SK-N-MC (cell line): Measurements from ENCODE around the gene RGS6.

Experiments
- DNase-seq: peaks from one replicate; pipeline ENCODE4 v3.0.0-alpha.2; 2011; ENCODE audit warnings: low read depth, low spot score
- H3K27ac ChIP-seq: fragments of 200-600 bp; sonication (generic); 2 replicates; pipeline ENCODE4 v1.5.1; 2016; ENCODE audit warnings: mixed run types
- H3K36me3 ChIP-seq: fragments of 200-600 bp; sonication (generic); 2 replicates; pipeline ENCODE4 v1.6.1; 2017; ENCODE audit warnings: antibody characterized with exemption, low read length, mixed read lengths; ENCODE audit not compliant: insufficient read depth
- H3K4me3 ChIP-seq: fragments of 200-600 bp; sonication (generic); 2 replicates; pipeline ENCODE4 v1.5.1; 2016
- H3K9ac ChIP-seq: fragments of 200-600 bp; sonication (generic); 2 replicates; pipeline ENCODE4 v1.8.0; 2017; ENCODE audit warnings: mixed run types, mixed read lengths; ENCODE audit not compliant: insufficient read length
- H3K9me3 ChIP-seq: fragments of 200-600 bp; sonication (generic); 2 replicates; pipeline ENCODE4 v1.6.1; 2017; ENCODE audit warnings: low read depth, mild to moderate bottlenecking, antibody characterized with exemption, low read length, moderate library complexity, mixed read lengths
- EZH2 ChIP-seq: fragments of 200-600 bp; sonication (generic); IDR thresholded peaks from one replicate; pipeline ENCODE4 v1.6.1; 2017; ENCODE audit warnings: antibody characterized with exemption
- FOXP2 ChIP-seq: optimal IDR thresholded peaks from 2 replicates; pipeline ENCODE3; 2011; ENCODE audit warnings: mild to moderate bottlenecking, moderate library complexity; ENCODE audit not compliant: insufficient read depth; ENCODE audit errors: extremely low read length, control extremely low read depth
- POLR2AphosphoS5 ChIP-seq: IDR thresholded peaks from 2 replicates; pipeline ENCODE4 v1.6.1; 2012; ENCODE audit warnings: mild to moderate bottlenecking, low read depth, low read length, borderline replicate concordance

Gene RGS6

DNA sequence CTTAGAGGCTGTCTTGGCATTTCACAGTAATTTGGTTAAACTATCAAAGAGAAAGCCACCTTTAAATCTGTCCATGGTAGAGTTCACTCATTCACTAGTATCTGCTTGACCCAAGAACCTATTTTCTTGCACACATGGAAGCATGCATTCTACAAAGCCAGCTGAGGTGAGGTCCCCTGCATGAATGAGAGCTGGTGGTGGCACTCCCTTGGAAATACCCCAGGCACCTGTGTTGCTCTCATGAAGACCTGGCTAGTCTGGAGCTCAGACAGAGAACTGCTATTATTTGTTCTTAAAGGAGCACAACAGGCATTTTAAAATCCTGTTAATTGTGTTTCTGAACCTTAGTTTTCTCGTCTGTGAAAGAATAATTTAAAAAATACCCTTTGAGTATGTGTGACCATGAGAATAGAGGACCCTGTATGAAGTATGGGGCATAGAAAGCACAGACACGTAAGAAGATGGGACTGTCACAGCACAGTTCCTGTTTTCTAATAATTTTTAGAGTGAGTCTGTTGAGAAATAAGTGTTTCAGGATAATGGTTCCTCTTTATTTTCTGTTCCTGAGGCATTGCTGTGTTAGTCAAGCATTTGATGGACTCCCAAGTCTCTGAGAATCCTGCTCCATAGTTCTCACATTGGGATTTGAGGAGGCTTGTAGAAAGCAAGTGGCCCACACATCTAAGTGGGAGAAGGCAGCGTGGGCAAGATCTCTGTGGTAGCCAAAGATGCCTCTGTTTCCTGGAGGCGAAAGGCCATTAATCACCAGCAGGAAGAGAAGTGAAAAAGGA, 10.9 kb downstream of the RGS6 start:
- TF ChIP-seq POLR2AphosphoS5 (no peak), EZH2 (no peak), FOXP2 (no peak)
- H3K36me3 ChIP-seq: no peaks in the 10 kb centered on the region
- no peak overlapping the region for H3K9ac ChIP-seq

DNA sequence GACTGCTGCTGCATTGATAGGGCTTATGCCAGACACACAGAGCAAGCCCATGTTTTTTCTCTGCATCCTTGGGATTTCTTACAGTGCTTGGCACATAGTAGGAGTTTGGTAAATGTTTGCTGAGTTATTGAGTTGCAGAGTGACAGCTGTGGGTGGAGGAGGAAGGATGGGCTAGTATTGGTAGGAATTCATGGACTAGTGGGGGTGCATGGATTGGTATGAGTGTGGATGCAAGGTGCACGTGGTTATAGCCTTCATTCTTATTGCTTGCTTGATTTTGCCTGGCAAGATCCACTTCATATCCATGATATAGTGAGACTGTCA, 11.4 kb downstream of the RGS6 start:
- TF ChIP-seq FOXP2: no peak
- TF ChIP-seq POLR2AphosphoS5: no peak
- no peak for TF ChIP-seq EZH2

More for the DNA sequence above, 10.9 kb downstream of the RGS6 start:
- Histone ChIP-seq H3K9me3 (no peaks in the 10 kb centered on the region), H3K27ac (no peak overlapping the region), H3K4me3 (no peak overlapping the region)
- no peak for DNase-seq

DNA sequence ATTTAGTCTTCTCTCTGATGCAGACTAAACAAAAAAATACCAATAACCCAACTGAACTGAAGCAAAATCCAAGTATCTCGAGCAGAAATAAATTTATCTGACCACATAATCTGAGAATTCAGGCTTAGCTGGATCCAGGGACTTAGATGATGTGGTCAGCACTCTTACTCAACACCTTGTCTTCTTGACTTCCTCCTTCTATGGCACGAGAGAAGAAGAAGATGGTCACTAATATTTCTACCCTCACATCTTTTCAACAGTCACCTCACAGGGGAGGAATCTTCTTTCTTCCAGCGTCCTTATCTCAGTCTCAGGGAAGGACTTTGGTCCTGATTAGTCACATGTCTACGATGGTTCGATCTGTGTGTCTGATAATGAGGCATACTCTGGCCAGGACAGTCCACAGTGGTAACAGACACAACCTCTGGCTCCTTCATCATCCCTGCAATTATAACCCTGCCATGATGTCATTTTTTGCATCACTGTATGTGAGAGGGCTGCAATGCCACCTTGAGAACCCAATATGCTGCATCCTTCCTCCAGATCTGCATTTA, 15.8 kb downstream of the RGS6 start:
- TF ChIP-seq FOXP2: no peak
- DNase-seq: no peak

More for the DNA sequence above, 11.4 kb downstream of the RGS6 start:
- Histone ChIP-seq H3K9ac (no peak overlapping the region), H3K9me3 (no peaks in the 10 kb centered on the region), H3K36me3 (no peaks in the 10 kb centered on the region), H3K27ac (no peak overlapping the region), H3K4me3 (no peak overlapping the region)
- DNase-seq: no peak

DNA sequence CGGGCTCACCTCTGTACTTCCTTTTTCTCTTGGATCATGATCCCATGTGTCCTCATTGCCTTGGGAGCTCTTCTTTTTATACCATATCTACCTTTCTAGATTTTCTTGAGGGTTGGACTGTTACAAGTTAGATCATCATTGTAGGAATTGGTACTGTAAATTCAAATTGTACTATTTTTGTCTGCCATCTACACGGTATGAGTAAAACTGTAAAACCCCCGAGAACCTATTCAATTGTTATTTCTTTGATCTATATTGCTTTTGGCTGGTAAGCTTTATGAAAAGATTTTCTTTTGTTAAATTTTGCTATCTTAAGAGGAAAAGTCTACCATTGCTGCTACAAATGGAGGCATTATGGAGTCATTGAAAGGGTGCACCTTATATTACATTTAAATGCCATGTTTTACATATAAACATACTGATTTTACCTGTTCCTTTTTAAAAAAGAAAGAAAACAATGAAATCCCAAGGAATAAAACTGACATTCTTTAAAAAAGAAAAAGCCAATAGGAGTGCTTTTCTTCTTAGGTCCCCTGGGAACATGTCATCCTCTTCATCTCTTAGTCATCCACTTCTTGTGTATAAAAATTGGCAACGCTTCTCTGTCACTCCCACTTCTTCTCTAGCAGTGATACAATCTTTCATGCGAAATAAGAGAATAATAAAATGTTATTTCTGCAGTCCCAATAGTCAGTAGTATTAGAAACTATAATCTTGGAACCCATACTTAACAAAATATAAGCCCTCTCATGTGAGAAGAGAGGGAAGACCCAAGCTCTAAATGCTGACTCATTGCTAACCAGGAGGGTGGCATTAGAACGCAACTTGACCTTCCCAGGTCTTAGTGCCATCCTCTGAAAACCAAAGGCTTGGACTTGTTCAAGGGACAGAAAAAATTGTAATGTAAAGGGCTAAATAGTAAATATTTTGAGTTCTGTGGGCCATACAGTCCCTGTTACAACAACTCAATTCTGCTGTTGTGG, 20.4 kb downstream of the RGS6 start:
- no peak for DNase-seq
- no peak overlapping the region for H3K4me3 ChIP-seq
- H3K36me3 ChIP-seq: no peaks in the 10 kb centered on the region
- H3K9ac ChIP-seq: no peak overlapping the region
- H3K27ac ChIP-seq: no peak overlapping the region
- no peak for TF ChIP-seq POLR2AphosphoS5
- TF ChIP-seq EZH2: no peak
- no peak for TF ChIP-seq FOXP2
- no peaks in the 10 kb centered on the region for H3K9me3 ChIP-seq

More for the DNA sequence above, 15.8 kb downstream of the RGS6 start:
- H3K9ac ChIP-seq: no peak overlapping the region
- no peak overlapping the region for H3K4me3 ChIP-seq
- H3K36me3 ChIP-seq: no peaks in the 10 kb centered on the region
- no peak overlapping the region for H3K27ac ChIP-seq
- no peaks in the 10 kb centered on the region for H3K9me3 ChIP-seq

DNA sequence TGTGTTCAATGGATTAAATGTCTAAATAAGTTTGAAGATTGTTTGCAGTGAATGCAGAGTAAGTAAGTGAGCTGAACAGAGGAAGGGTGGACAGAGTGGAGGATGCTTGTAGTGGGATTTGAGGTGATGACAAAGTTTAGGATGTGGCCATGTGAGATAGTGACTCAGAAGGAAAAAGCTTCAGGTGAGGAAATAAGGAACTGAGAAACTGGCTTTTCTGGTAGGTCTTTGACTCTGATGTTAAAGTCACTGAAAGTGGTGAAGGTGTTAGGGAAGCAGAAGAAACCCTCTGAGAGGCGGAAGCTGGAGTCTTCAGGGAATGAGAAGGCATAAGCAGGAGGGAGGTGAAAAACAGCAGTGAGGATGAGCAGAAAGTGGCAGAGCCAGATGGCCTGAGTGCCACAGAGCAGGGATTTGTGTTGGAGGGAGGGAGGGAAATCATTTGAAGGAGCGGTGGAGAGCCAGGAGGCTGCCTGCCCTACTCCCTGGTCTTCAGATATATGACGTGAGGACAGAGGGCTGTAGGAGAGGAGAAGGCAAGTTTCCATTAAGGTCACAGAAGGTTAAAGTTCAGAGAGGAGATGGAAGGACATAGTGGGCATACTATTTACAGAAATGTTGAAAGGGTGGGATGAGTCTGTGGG, 24.8 kb downstream of the RGS6 start:
- no peak for DNase-seq
- H3K9ac ChIP-seq: no peak overlapping the region
- H3K9me3 ChIP-seq: no peaks in the 10 kb centered on the region
- no peak for TF ChIP-seq EZH2
- no peak for TF ChIP-seq FOXP2
- TF ChIP-seq POLR2AphosphoS5: no peak
- H3K4me3 ChIP-seq: no peak overlapping the region
- H3K36me3 ChIP-seq: no peaks in the 10 kb centered on the region
- no peak overlapping the region for H3K27ac ChIP-seq

DNA sequence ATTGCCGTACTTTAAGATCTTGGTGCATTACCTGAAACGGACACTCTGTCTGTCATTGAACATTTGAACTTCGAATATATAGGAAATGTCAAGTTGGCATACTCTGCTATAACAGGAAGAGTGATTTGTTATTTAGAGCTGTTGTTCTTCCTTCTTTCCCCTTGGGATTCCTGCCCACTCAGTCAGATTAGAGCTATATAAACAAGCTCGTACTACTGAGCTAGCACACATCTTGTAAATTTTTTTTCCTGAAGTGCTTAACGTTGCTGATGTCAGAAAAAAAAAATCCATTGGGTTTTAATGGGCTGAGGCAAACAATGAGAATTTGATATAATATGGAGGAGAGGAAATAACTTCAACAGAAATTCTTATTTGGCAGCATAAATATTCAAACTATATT, 26.8 kb downstream of the RGS6 start:
- no peaks in the 10 kb centered on the region for H3K36me3 ChIP-seq
- H3K9me3 ChIP-seq: no peaks in the 10 kb centered on the region
- no peak overlapping the region for H3K4me3 ChIP-seq
- no peak overlapping the region for H3K27ac ChIP-seq
- TF ChIP-seq POLR2AphosphoS5 (no peak), FOXP2 (no peak), EZH2 (no peak)
- H3K9ac ChIP-seq: no peak overlapping the region
- no peak for DNase-seq

DNA sequence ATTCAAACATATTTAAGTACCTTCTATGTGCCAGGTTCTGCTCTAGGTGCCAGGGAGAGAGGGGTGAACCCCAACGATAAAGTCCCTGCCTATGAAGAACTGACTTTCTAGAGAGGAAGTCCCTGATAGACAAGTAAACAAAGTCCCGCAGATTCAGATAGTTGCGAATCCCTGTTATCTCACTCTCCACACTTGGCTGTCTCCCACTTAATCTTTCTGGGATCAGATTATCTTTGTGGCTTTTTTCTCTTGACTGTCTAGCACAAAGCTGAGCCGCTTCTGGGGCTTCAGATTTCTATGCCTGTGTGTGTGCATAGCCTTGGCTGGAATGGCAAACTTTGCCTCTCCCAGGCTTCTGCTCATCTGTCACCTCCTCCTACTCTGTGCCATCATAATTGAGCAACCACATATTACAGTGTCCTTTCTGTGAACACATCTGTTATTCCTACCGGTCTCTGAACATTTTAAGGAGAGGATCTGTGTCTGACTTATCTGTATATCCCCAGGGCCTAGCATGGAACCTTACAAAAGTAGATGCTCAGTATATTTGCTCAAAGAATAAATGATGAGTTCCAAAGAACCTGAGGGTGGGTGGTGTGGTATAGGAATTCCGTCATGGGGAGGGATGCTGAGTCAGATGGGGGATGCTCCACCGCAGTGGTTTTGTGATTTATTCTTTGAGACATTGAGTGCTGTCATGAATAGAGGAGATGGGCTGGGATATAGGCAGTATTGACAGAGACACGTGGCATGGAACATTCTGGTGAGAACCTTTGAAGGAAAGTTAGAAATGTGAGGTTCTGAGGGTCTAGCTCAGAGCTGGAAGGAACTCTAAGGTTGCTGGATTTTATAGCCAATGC, 28.5 kb downstream of the RGS6 start:
- Histone ChIP-seq H3K9me3 (no peaks in the 10 kb centered on the region), H3K4me3 (no peak overlapping the region), H3K9ac (no peak overlapping the region), H3K36me3 (no peaks in the 10 kb centered on the region), H3K27ac (no peak overlapping the region)
- DNase-seq: no peak
- TF ChIP-seq EZH2 (no peak), POLR2AphosphoS5 (no peak), FOXP2 (no peak)
